GM12878 (cell line): ENCODE measurements around the gene EXO5. TPM values are rescaled to one million over a fixed set of nuclear protein-coding genes. Genes with fewer than 3 reads are reported as not detected.

ENCODE experiments used
- BACH1 ChIP-seq: fragments of 450-650 bp; IDR thresholded peaks from 2 replicates; pipeline ENCODE4 v1.6.1; 2017; ENCODE audit warnings: mild to moderate bottlenecking, borderline replicate concordance
- CBX3 ChIP-seq: fragments of 200-600 bp; sonication (generic); IDR thresholded peaks from 2 replicates; pipeline ENCODE4 v1.6.1; 2016; ENCODE audit warnings: low read depth, borderline replicate concordance
- CHD4 ChIP-seq: fragments of 200-600 bp; sonication (generic); IDR thresholded peaks from 2 replicates; pipeline ENCODE4 v1.6.1; 2016; ENCODE audit warnings: mild to moderate bottlenecking
- EP300 ChIP-seq, 2 experiments: fragments of 150-350 bp in 1 of 2; IDR thresholded peaks; 2 replicates each; pipeline ENCODE4 v1.6.1; 2011 to 2012; ENCODE audit warnings: low read depth in 2 of 2, low read length in 2 of 2, borderline replicate concordance in 1 of 2, improper control_type of control experiment in 1 of 2, inconsistent platforms in 1 of 2; ENCODE audit not compliant: control insufficient read depth in 1 of 2
- ETV6 ChIP-seq, 2 experiments: fragments of 450-650 bp in 1 of 2; IDR thresholded peaks in 1 of 2; conservative IDR thresholded peaks in 1 of 2; 2 replicates each; pipeline ENCODE4 v1.6.1; 2014; ENCODE audit warnings: antibody characterized with exemption in 1 of 2, borderline replicate concordance in 1 of 2, low read depth in 1 of 2, mild to moderate bottlenecking in 1 of 2, moderate library complexity in 1 of 2
- HDAC2 ChIP-seq: fragments of 200-600 bp; sonication (generic); IDR thresholded peaks from 2 replicates; pipeline ENCODE4 v1.6.1; 2017
- KAT2A ChIP-seq: conservative IDR thresholded peaks from 2 replicates; pipeline ENCODE4 v1.6.1; 2011; ENCODE audit warnings: low read depth, low read length; ENCODE audit not compliant: control insufficient read depth
- KDM1A ChIP-seq: fragments of 200-600 bp; sonication (generic); IDR thresholded peaks from 2 replicates; pipeline ENCODE4 v1.6.1; 2016; ENCODE audit warnings: borderline replicate concordance
- MYB ChIP-seq: fragments of 150-350 bp; IDR thresholded peaks from 2 replicates; pipeline ENCODE4 v1.6.1; 2014; ENCODE audit warnings: mild to moderate bottlenecking, low read depth, low read length, borderline replicate concordance
- MYC ChIP-seq: IDR thresholded peaks from 2 replicates; pipeline ENCODE4 v1.6.1; 2011; ENCODE audit warnings: mild to moderate bottlenecking, low read length, moderate library complexity, inconsistent platforms; ENCODE audit not compliant: insufficient read depth, insufficient replicate concordance, insufficient read length, severe bottlenecking
- NBN ChIP-seq: fragments of 450-650 bp; IDR thresholded peaks from 2 replicates; pipeline ENCODE4 v1.6.1; 2016
- NFIC ChIP-seq: IDR thresholded peaks from 2 replicates; pipeline ENCODE4 v1.6.1; 2012; ENCODE audit warnings: low read depth, mild to moderate bottlenecking, inconsistent platforms, low read length, moderate library complexity
- NFXL1 ChIP-seq: fragments of 450-650 bp; IDR thresholded peaks from 2 replicates; pipeline ENCODE4 v1.6.1; 2017; ENCODE audit warnings: antibody characterized with exemption, mild to moderate bottlenecking, borderline replicate concordance
- NFYB ChIP-seq: IDR thresholded peaks from 2 replicates; pipeline ENCODE4 v1.6.1; 2011; ENCODE audit warnings: low read depth, mild to moderate bottlenecking, low read length, improper control_type of control experiment, moderate library complexity; ENCODE audit not compliant: insufficient read depth
- PAX5 ChIP-seq: IDR thresholded peaks from 2 replicates; pipeline ENCODE4 v1.6.1; 2011; ENCODE audit warnings: low read depth, low read length, borderline replicate concordance
- PML ChIP-seq: IDR thresholded peaks from 2 replicates; pipeline ENCODE4 v1.6.1; 2012; ENCODE audit warnings: low read length, inconsistent platforms
- POLR2AphosphoS5 ChIP-seq: IDR thresholded peaks from 2 replicates; pipeline ENCODE4 v1.6.1; 2011; ENCODE audit warnings: mild to moderate bottlenecking, low read length, inconsistent platforms
- RBBP5 ChIP-seq: fragments of 200-600 bp; sonication (generic); conservative IDR thresholded peaks from 2 replicates; pipeline ENCODE4 v1.6.1; 2016
- RELA ChIP-seq: fragments of 450-650 bp; IDR thresholded peaks from 2 replicates; pipeline ENCODE4 v1.8.0; 2014; ENCODE audit warnings: borderline replicate concordance; ENCODE audit not compliant: partially characterized antibody
- SMAD5 ChIP-seq: IDR thresholded peaks from 2 replicates; pipeline ENCODE4 v1.6.1; 2016; ENCODE audit warnings: antibody characterized with exemption, low read depth
- STAT1 ChIP-seq: fragments of 450-650 bp; conservative IDR thresholded peaks from 2 replicates; pipeline ENCODE4 v1.6.1; 2014; ENCODE audit warnings: antibody characterized with exemption, mild to moderate bottlenecking
- STAT3 ChIP-seq: IDR thresholded peaks from 2 replicates; pipeline ENCODE4 v1.6.1; 2011; ENCODE audit warnings: low read depth, low read length, improper control_type of control experiment
- TCF7 ChIP-seq: IDR thresholded peaks from 2 replicates; pipeline ENCODE4 v1.6.1; 2014; ENCODE audit warnings: antibody characterized with exemption, borderline replicate concordance
- polyA plus RNA-seq, 11 experiments: library from polyadenylated mRNA; depleted of rRNA in 4 of 11; unstranded in 6 of 11; stranded (reverse) in 5 of 11; fragments of >200 nt; fragmentation: Nextera tagmentation in 4 of 11; fragmentation: Illumina TruSeq in 1 of 11; extraction: Ambion mirVana in 4 of 11; extraction: Trizol in 1 of 11; gene quantifications; 1 replicate in 1 of 11; 2 replicates in 10 of 11; pipeline versions ENCODE4 v1.2.1 to v1.2.3, GENCODE V29; 2011 to 2016; ENCODE audit warnings: inconsistent platforms in 2 of 11, missing spikeins in 2 of 11, low read depth in 1 of 11
- total RNA-seq, 4 experiments: library from RNA; depleted of rRNA in 3 of 4; stranded (reverse); fragments of >200 nt in 3 of 4; fragmentation: Illumina TruSeq in 1 of 4; extraction: Trizol in 1 of 4; gene quantifications; 2 replicates each; pipeline versions ENCODE4 v1.2.1 to v1.2.3, GENCODE V29; 2013 to 2021
- TF ChIP-seq, protein P1 (sequence below): IDR thresholded peaks from 2 replicates; pipeline ENCODE4 v1.6.1; 2011; ENCODE audit warnings: low read depth, low read length, improper control_type of control experiment, borderline replicate concordance
- TF ChIP-seq, protein P2 (sequence below), 3 experiments: IDR thresholded peaks in 2 of 3; conservative IDR thresholded peaks in 1 of 3; 2 replicates each; pipeline ENCODE4 v1.5.1; 2011; ENCODE audit warnings: low read depth in 3 of 3, low read length in 3 of 3, mild to moderate bottlenecking in 3 of 3, control low read depth in 2 of 3, moderate library complexity in 2 of 3, inconsistent platforms in 1 of 3, mixed read lengths in 1 of 3; ENCODE audit not compliant: control insufficient read depth in 2 of 3, insufficient read depth in 1 of 3; ENCODE audit errors: extremely low read depth in 1 of 3
- TF ChIP-seq, protein P3 (sequence below): fragments of 450-650 bp; IDR thresholded peaks from 2 replicates; pipeline ENCODE4 v1.6.1; 2017; ENCODE audit warnings: antibody characterized with exemption, mild to moderate bottlenecking, moderate library complexity

EXO5 gene
- total and polyA plus RNA-seq, 10 of the 15 experiments (the other 5 are each of a cell fraction or from before 2014, with no cell fraction given), result 2.1 to 10.1 (median 8.5) TPM

DNA sequence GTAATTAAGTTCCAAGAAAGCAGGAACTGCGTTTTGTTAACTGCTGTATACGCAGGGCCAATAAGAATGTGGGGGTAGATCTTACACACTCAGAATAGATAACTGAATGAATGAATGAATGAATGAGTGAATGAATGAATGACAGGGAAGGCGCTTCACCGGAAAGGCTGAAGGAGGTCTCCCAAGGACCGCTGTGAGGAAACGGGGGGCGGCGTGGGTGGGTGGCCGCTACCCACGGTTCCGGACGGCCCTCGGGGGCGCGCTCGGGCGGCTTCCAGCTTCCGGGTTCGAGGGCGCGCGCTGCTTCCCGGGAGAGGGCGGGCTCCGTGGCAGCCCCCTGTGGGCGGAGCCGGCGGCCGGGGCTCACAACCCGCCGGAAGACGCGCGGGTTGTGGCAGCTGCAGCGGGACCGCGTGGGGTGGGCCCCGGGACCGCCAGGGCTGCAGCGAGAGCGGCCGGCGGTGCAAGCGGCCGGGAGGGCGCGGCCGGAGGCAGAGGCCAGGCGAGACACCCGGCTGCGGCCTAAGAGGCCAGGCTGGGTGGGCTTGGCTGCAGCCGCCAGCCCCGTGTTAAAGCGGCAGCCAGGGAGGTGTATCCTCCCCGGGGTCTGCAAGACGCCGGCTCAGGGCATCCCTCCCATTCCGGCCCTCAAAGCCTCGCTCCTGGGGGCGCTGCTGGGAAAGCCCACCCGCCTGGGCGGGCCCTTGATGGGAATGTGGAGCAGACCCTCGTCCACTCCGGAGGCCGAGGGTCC, 31.5 kb upstream of the EXO5 start, which contains the start of gene ZFP69 (continued):
- TF ChIP-seq, protein P1, sequence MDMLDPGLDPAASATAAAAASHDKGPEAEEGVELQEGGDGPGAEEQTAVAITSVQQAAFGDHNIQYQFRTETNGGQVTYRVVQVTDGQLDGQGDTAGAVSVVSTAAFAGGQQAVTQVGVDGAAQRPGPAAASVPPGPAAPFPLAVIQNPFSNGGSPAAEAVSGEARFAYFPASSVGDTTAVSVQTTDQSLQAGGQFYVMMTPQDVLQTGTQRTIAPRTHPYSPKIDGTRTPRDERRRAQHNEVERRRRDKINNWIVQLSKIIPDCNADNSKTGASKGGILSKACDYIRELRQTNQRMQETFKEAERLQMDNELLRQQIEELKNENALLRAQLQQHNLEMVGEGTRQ, result no peak
- no peak for TF ChIP-seq NFXL1
- no peak for TF ChIP-seq EP300 (IDR thresholded peaks at IDR 0.05; ENCODE audit: borderline replicate concordance in 1 of 2, control insufficient read depth in 1 of 2, low read depth in 2 of 2, low read length in 2 of 2)
- no peak for TF ChIP-seq STAT3
- TF ChIP-seq ETV6 (conservative IDR thresholded peaks at IDR 0.05 in 1 of 2, IDR thresholded peaks at IDR 0.05 in 1 of 2; ENCODE audit: borderline replicate concordance in 1 of 2, low read depth in 1 of 2), result peak in 1 of 2 experiments; percentile 9; a peak in 1 of 4 replicates
- TF ChIP-seq POLR2AphosphoS5, result peak; percentile 62; the same call in 1 of the 2 replicates
- no peak for TF ChIP-seq SMAD5
- TF ChIP-seq MYB, result no peak
- TF ChIP-seq, protein P2, sequence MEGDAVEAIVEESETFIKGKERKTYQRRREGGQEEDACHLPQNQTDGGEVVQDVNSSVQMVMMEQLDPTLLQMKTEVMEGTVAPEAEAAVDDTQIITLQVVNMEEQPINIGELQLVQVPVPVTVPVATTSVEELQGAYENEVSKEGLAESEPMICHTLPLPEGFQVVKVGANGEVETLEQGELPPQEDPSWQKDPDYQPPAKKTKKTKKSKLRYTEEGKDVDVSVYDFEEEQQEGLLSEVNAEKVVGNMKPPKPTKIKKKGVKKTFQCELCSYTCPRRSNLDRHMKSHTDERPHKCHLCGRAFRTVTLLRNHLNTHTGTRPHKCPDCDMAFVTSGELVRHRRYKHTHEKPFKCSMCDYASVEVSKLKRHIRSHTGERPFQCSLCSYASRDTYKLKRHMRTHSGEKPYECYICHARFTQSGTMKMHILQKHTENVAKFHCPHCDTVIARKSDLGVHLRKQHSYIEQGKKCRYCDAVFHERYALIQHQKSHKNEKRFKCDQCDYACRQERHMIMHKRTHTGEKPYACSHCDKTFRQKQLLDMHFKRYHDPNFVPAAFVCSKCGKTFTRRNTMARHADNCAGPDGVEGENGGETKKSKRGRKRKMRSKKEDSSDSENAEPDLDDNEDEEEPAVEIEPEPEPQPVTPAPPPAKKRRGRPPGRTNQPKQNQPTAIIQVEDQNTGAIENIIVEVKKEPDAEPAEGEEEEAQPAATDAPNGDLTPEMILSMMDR (IDR thresholded peaks at IDR 0.05 in 2 of 3, conservative IDR thresholded peaks at IDR 0.05 in 1 of 3; ENCODE audit: control insufficient read depth in 2 of 3, extremely low read depth in 1 of 3, insufficient read depth in 1 of 3, low read depth in 3 of 3, low read length in 3 of 3), result no peak
- TF ChIP-seq KDM1A, result no peak
- no peak for TF ChIP-seq NFIC
- 0 out of 2 replicates have a peak, but pooled peaks have one; percentile 26 for TF ChIP-seq PML
- TF ChIP-seq RBBP5, result no peak
- TF ChIP-seq NFYB, result peak; percentile 48; the same call in 1 of the 2 replicates
- TF ChIP-seq BACH1, result peak; percentile 90
- TF ChIP-seq RELA, result peak; percentile 49
- TF ChIP-seq TCF7, result no peak
- no peak for TF ChIP-seq NBN
- TF ChIP-seq HDAC2, result no peak
- TF ChIP-seq PAX5, result 0 out of 2 replicates have a peak, but pooled peaks have one; percentile 13
- TF ChIP-seq CHD4, result no peak
- TF ChIP-seq STAT1, result no peak
- TF ChIP-seq MYC, result peak; percentile 54
- TF ChIP-seq KAT2A, result no peak
- no peak for TF ChIP-seq CBX3
- TF ChIP-seq, protein P3, sequence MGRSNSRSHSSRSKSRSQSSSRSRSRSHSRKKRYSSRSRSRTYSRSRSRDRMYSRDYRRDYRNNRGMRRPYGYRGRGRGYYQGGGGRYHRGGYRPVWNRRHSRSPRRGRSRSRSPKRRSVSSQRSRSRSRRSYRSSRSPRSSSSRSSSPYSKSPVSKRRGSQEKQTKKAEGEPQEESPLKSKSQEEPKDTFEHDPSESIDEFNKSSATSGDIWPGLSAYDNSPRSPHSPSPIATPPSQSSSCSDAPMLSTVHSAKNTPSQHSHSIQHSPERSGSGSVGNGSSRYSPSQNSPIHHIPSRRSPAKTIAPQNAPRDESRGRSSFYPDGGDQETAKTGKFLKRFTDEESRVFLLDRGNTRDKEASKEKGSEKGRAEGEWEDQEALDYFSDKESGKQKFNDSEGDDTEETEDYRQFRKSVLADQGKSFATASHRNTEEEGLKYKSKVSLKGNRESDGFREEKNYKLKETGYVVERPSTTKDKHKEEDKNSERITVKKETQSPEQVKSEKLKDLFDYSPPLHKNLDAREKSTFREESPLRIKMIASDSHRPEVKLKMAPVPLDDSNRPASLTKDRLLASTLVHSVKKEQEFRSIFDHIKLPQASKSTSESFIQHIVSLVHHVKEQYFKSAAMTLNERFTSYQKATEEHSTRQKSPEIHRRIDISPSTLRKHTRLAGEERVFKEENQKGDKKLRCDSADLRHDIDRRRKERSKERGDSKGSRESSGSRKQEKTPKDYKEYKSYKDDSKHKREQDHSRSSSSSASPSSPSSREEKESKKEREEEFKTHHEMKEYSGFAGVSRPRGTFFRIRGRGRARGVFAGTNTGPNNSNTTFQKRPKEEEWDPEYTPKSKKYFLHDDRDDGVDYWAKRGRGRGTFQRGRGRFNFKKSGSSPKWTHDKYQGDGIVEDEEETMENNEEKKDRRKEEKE, result no peak
